SK-N-SH treated with all-trans-retinoic acid at 6 μM for 48 hours (cell line): ENCODE measurements around the gene KRTAP1-3.

Experiments used
- ATAC-seq: fragments of 200-7000 bp; cut with Tn5 transposase; 3 replicates; pipeline ENCODE4 v1.9.1; 2020; ENCODE audit warnings: mild to moderate bottlenecking, moderate library complexity
- ARNTL ChIP-seq: fragments of 450-650 bp; formaldehyde crosslinking; IDR thresholded peaks from 2 replicates; pipeline ENCODE4 v1.5.0; 2020; ENCODE audit warnings: low read depth, mild to moderate bottlenecking, moderate library complexity, borderline replicate concordance
- BACH2 ChIP-seq: fragments of 250-450 bp; sonication (Bioruptor Pico); IDR thresholded peaks from 2 replicates; pipeline ENCODE4 v1.9.0; 2021; ENCODE audit warnings: mild to moderate bottlenecking, borderline replicate concordance
- ESRRG ChIP-seq: fragments of 250-450 bp; sonication (Bioruptor Pico); IDR thresholded peaks from 2 replicates; pipeline ENCODE4 v1.6.1; 2021; ENCODE audit warnings: mild to moderate bottlenecking
- GLIS3 ChIP-seq: fragments of 250-450 bp; sonication (Bioruptor Pico); IDR thresholded peaks from 2 replicates; pipeline ENCODE4 v1.5.0; 2020; ENCODE audit warnings: mild to moderate bottlenecking, moderate library complexity
- OSR1 ChIP-seq: fragments of 250-450 bp; sonication (Bioruptor Pico); IDR thresholded peaks from 2 replicates; pipeline ENCODE4 v1.8.0; 2022; ENCODE audit warnings: moderate library complexity, mild to moderate bottlenecking, inconsistent platforms
- PATZ1 ChIP-seq: fragments of 250-450 bp; sonication (Bioruptor Pico); IDR thresholded peaks from 2 replicates; pipeline ENCODE4 v1.8.0; 2020; ENCODE audit warnings: mild to moderate bottlenecking, moderate library complexity, borderline replicate concordance
- POU6F1 ChIP-seq: fragments of 250-450 bp; sonication (Bioruptor Pico); IDR thresholded peaks from 2 replicates; pipeline ENCODE4 v1.8.0; 2021; ENCODE audit warnings: low read depth, mild to moderate bottlenecking, moderate library complexity, borderline replicate concordance
- PPARA ChIP-seq: fragments of 250-450 bp; sonication (Bioruptor Pico); IDR thresholded peaks from 2 replicates; pipeline ENCODE4 v1.5.0; 2020; ENCODE audit warnings: mild to moderate bottlenecking, borderline replicate concordance
- RARB ChIP-seq: fragments of 250-450 bp; sonication (Bioruptor Pico); IDR thresholded peaks from 2 replicates; pipeline ENCODE4 v1.8.0; 2021; ENCODE audit warnings: mild to moderate bottlenecking, moderate library complexity
- SNAI2 ChIP-seq: fragments of 250-450 bp; sonication (Bioruptor Pico); IDR thresholded peaks from 2 replicates; pipeline ENCODE4 v1.5.0; 2020; ENCODE audit warnings: mild to moderate bottlenecking, moderate library complexity
- TOX ChIP-seq: fragments of 250-450 bp; sonication (Bioruptor Pico); IDR thresholded peaks from 2 replicates; pipeline ENCODE4 v1.8.0; 2021; ENCODE audit warnings: mild to moderate bottlenecking, moderate library complexity, borderline replicate concordance
- TSHZ2 ChIP-seq: fragments of 250-450 bp; sonication (Bioruptor Pico); IDR thresholded peaks from 2 replicates; pipeline ENCODE4 v1.5.0; 2020; ENCODE audit warnings: mild to moderate bottlenecking, moderate library complexity
- ZC3H10 ChIP-seq: fragments of 250-450 bp; sonication (Bioruptor Pico); IDR thresholded peaks from 2 replicates; pipeline ENCODE4 v1.5.1; 2021; ENCODE audit warnings: mild to moderate bottlenecking, moderate library complexity
- ZFP30 ChIP-seq: fragments of 450-650 bp; formaldehyde crosslinking; IDR thresholded peaks from 2 replicates; pipeline ENCODE4 v1.5.0; 2022; ENCODE audit warnings: mild to moderate bottlenecking, moderate library complexity
- ZNF565 ChIP-seq: fragments of 450-650 bp; formaldehyde crosslinking; conservative IDR thresholded peaks from 2 replicates; pipeline ENCODE4 v1.5.0; 2020; ENCODE audit warnings: low read depth, mild to moderate bottlenecking, moderate library complexity
- ZNF70 ChIP-seq: fragments of 450-650 bp; formaldehyde crosslinking; IDR thresholded peaks from 2 replicates; pipeline ENCODE4 v1.5.0; 2020; ENCODE audit warnings: mild to moderate bottlenecking, moderate library complexity
- ZNF8 ChIP-seq: fragments of 450-650 bp; formaldehyde crosslinking; IDR thresholded peaks from 2 replicates; pipeline ENCODE4 v1.5.0; 2020; ENCODE audit warnings: mild to moderate bottlenecking, moderate library complexity
- TF ChIP-seq, protein P1 (sequence below): fragments of 250-450 bp; sonication (Bioruptor Pico); IDR thresholded peaks from 2 replicates; pipeline ENCODE4 v1.5.1; 2020; ENCODE audit warnings: low read depth, mild to moderate bottlenecking, moderate library complexity
- TF ChIP-seq, protein P2 (sequence below): fragments of 250-450 bp; sonication (Bioruptor Pico); IDR thresholded peaks from 2 replicates; pipeline ENCODE4 v1.5.1; 2021; ENCODE audit warnings: mild to moderate bottlenecking, moderate library complexity

Gene KRTAP1-3

DNA sequence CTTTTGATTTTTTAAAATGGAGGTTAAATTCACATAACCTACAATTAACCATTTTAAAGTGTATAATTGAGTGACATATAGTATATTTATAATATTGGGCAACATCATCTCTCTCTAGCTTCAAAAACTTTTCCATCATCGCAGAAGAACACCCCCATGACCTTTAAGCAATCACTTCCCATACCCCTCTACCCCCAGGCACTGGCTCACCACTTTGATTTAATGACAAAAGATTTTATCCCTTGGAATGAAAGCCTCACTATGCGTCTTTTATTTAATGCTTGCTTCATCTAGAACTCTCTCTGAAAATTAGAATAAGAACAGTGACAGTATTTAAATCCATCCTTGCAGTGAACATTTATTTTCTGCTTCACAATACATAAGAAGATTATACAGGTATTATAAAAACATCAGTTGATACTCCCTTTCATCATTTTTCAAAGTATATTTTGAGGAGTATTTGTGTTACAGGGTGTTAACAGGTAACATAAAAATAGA, 3.2 kb upstream of the KRTAP1-3 start:
- no peak for ATAC-seq
- TF ChIP-seq ZNF8 (no peak), TOX (CRISPR knock-in tag) (no peak), ARNTL (CRISPR knock-in tag) (no peak), ESRRG (CRISPR knock-in tag) (no peak), SNAI2 (CRISPR knock-in tag) (no peak), PATZ1 (CRISPR knock-in tag) (no peak), ZC3H10 (no peak), ZFP30 (CRISPR knock-in tag) (no peak), OSR1 (CRISPR knock-in tag) (no peak), BACH2 (no peak), RARB (CRISPR knock-in tag) (no peak), GLIS3 (CRISPR knock-in tag) (no peak), ZNF70 (CRISPR knock-in tag) (no peak), TSHZ2 (CRISPR knock-in tag) (no peak), POU6F1 (CRISPR knock-in tag) (no peak), PPARA (no peak)
- TF ChIP-seq, protein P1, sequence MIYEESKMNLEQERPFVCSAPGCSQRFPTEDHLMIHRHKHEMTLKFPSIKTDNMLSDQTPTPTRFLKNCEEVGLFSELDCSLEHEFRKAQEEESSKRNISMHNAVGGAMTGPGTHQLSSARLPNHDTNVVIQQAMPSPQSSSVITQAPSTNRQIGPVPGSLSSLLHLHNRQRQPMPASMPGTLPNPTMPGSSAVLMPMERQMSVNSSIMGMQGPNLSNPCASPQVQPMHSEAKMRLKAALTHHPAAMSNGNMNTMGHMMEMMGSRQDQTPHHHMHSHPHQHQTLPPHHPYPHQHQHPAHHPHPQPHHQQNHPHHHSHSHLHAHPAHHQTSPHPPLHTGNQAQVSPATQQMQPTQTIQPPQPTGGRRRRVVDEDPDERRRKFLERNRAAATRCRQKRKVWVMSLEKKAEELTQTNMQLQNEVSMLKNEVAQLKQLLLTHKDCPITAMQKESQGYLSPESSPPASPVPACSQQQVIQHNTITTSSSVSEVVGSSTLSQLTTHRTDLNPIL (CRISPR knock-in tag) = no peak
- TF ChIP-seq, protein P2, sequence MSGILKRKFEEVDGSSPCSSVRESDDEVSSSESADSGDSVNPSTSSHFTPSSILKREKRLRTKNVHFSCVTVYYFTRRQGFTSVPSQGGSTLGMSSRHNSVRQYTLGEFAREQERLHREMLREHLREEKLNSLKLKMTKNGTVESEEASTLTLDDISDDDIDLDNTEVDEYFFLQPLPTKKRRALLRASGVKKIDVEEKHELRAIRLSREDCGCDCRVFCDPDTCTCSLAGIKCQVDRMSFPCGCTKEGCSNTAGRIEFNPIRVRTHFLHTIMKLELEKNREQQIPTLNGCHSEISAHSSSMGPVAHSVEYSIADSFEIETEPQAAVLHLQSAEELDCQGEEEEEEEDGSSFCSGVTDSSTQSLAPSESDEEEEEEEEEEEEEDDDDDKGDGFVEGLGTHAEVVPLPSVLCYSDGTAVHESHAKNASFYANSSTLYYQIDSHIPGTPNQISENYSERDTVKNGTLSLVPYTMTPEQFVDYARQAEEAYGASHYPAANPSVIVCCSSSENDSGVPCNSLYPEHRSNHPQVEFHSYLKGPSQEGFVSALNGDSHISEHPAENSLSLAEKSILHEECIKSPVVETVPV (CRISPR knock-in tag) = no peak

DNA sequence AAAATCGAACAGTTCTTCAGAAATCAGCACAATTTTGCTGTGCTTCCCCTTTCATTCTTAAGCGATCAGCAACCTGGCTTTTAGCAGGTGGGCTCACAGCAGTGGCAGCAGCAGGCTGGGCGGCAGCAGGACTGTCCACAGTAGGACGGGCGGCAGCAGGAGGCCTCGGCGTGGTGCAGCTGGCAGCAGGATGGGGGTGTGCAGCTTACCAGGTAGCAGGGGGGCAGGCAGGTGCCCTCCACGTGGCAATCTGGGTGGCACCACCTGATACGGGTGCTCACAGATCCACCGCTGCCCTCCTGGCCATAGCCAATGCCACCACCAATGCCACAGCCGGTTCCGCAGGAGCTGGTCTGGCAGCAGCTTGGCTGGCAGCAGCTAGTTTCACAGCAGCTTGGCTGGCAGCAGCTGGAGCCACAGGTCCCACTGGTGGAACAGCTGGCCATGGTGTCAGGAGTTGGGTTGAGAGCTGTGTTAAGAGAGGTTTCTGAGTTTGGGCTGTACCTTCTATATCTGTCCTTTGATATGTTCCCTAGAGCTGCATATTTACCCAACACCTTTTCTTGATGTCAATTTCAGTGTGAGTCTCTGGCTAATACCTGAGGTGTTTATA, 4.9 kb downstream of the KRTAP1-3 start, which contains the start of gene KRTAP1-4:
Gene KRTAP1-4, minus strand, starts transcription at position 563 of the 613 bp plus-strand sequence. Its CDS starts 117 bp downstream, at position 446.
- TF ChIP-seq ZNF565 (CRISPR knock-in tag) = no peak
- TF ChIP-seq PPARA = no peak
- ATAC-seq = no peak

DNA sequence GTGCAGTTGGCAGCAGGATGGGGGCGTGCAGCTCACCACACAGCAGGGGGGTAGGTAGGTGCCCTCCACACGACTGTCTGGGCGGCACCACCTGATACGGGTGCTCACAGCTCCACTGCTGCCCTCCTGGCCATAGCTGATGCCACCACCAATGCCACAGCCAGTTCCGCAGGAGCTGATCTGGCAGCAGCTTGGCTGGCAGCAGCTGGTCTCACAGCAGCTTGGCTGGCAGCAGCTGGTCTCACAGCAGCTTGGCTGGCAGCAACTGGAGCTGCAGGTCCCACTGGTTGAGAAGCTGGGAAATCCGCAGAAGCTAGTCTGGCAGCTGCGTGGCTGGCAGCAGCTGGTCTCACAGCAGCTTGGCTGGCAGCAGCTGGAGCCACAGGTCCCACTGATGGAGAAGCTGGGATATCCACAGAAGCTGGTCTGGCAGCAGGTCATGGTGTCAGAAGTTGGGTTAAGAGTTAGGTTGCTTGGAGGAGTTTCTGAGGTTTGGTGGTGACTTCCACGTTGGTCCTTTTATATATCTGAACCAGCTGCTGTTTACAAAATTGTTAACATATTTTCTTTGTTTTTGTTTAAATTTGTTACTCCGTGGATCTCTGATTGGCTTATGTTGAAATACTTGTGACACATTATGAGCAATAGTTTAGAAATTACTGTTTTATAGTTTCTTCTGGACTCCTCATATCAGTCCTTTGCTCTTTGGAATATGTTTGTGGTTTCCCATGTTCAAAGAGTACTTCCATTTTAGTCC, 7.8 kb downstream of the KRTAP1-3 start, which contains the start of gene KRTAP1-5:
Gene KRTAP1-5, minus strand, starts transcription at position 494 of the 757 bp plus-strand sequence. Its CDS starts 53 bp downstream, at position 441.
- no peak for ATAC-seq
- TF ChIP-seq ESRRG (CRISPR knock-in tag) = no peak
